ENCODE results near the gene ZNF500. TPM values are rescaled to one million over a fixed set of nuclear protein-coding genes. Genes with fewer than 3 reads are reported as not detected.

The ZNF500 gene
- total RNA-seq, 1 experiment from 2014 or later: 10.4 TPM

GRCh38 chr16:4801962-4802658 is 35.1 kb upstream of the ZNF500 start, which contains the start of gene ROGDI:
Gene ROGDI, minus strand, starts transcription at chr16:4802633. Its CDS starts 62 bp downstream, at chr16:4802571.
- CTCF ChIA-PET: interaction anchor here (0.7 kb wide), 1 partner anchor 156 kb away, joined by 3 read pairs; the partner anchor contains the start of gene SEC14L5
- peaks cover 14% of the 10 kb centered on the region for H3K4me1 ChIP-seq (ENCODE audit: insufficient read depth, low read length)
- H3K27ac ChIP-seq (ENCODE audit: low read length): no peak within 1 kb of the TSS; the same call in 1 of the 2 replicates
- no peaks in the 10 kb centered on the region for H3K9me3 ChIP-seq (ENCODE audit: low read length)
- ATAC-seq: peak; percentile 72
- no peaks in the 10 kb centered on the region for H4K20me1 ChIP-seq (ENCODE audit: low read length)
- DNase-seq: peak; percentile 80
- peaks cover under 1% of the 10 kb centered on the region; the same call in 1 of the 2 replicates for H3K36me3 ChIP-seq (ENCODE audit: low read depth, low read length)
- H3K9ac ChIP-seq (ENCODE audit: low read length): peak within 1 kb of the TSS; percentile 60
- H3K4me3 ChIP-seq (ENCODE audit: low read length): peak within 1 kb of the TSS; percentile 84
- no peaks in the 10 kb centered on the region for H3K9me2 ChIP-seq (replicated peaks; ENCODE audit: low read length)
- no peaks in the 10 kb centered on the region for H3K79me2 ChIP-seq (ENCODE audit: low read length)
- peak within 1 kb of the TSS; percentile 94 for H2AFZ ChIP-seq (ENCODE audit: low read length)
- peak within 1 kb of the TSS; percentile 97 for H3K4me2 ChIP-seq (ENCODE audit: low read length)
- intact Hi-C loops (cut with micrococcal nuclease): loop anchor here (5.0 to 10.0 kb wide), 2 partner anchors 70 to 153 kb away; partner anchors contain the start of genes ANKS3, DNAAF8 and SEC14L5
- TF ChIP-seq EZH2 (IDR thresholded peaks at IDR 0.05; ENCODE audit: low read length, unreplicated experiment) (no peak), CTCF (conservative IDR thresholded peaks at IDR 0.05; ENCODE audit: low read depth, low read length) (no peak), EZH2phosphoT487 (IDR thresholded peaks at IDR 0.05; ENCODE audit: borderline replicate concordance, low read length) (no peak)
- no peaks in the 10 kb centered on the region for H3K27me3 ChIP-seq (ENCODE audit: low read length)
- POLR2A ChIA-PET (ENCODE audit: unreplicated experiment): no interaction called here
- no peaks in the 10 kb centered on the region for H3F3A ChIP-seq (ENCODE audit: low read length, unreplicated experiment)
- BruUV-seq (replicated peaks): no TSS peak

- H3K27ac ChIP-seq (ENCODE audit: low read length): no peak overlapping the region
- CTCF ChIA-PET: interaction anchor here (0.6 to 0.7 kb wide), 2 partner anchors 33 to 157 kb away, joined by 3 read pairs; partner anchors contain the start of gene SEC14L5
These were observed 34.3 kb upstream of the ZNF500 start for GRCh38 chr16:4801051-4801961.

More at GRCh38 chr16:4801051-4801961, 34.3 kb upstream of the ZNF500 start:
- DNase-seq (no peak), ATAC-seq (no peak)
- no peaks in the 10 kb centered on the region for H3K79me2 ChIP-seq (ENCODE audit: low read length)
- no peak for TF ChIP-seq CTCF (conservative IDR thresholded peaks at IDR 0.05; ENCODE audit: low read depth, low read length)
- TF ChIP-seq EZH2phosphoT487 (IDR thresholded peaks at IDR 0.05; ENCODE audit: borderline replicate concordance, low read length): no peak
- no peak for TF ChIP-seq EZH2 (IDR thresholded peaks at IDR 0.05; ENCODE audit: low read length, unreplicated experiment)
- peak overlapping the region; percentile 94 for H2AFZ ChIP-seq (ENCODE audit: low read length)
- H3K9ac ChIP-seq (ENCODE audit: low read length): peak overlapping the region; percentile 60
- no peaks in the 10 kb centered on the region for H3K27me3 ChIP-seq (ENCODE audit: low read length)
- intact Hi-C loops (cut with micrococcal nuclease): loop anchor here (5.0 to 10.0 kb wide), 2 partner anchors 69 to 153 kb away; partner anchors contain the start of genes ANKS3, DNAAF8 and SEC14L5
- H3K4me1 ChIP-seq (ENCODE audit: insufficient read depth, low read length): peaks cover 14% of the 10 kb centered on the region
- POLR2A ChIA-PET (ENCODE audit: unreplicated experiment): no interaction called here
- H3K9me2 ChIP-seq (replicated peaks; ENCODE audit: low read length): no peaks in the 10 kb centered on the region
- H3K4me2 ChIP-seq (ENCODE audit: low read length): peak overlapping the region; percentile 97
- H3K36me3 ChIP-seq (ENCODE audit: low read depth, low read length): no peaks in the 10 kb centered on the region
- H3K4me3 ChIP-seq (ENCODE audit: low read length): peak overlapping the region; percentile 84
- H3K9me3 ChIP-seq (ENCODE audit: low read length): no peaks in the 10 kb centered on the region
- no peaks in the 10 kb centered on the region for H3F3A ChIP-seq (ENCODE audit: low read length, unreplicated experiment)
- BruUV-seq (replicated peaks): no TSS peak
- no peaks in the 10 kb centered on the region for H4K20me1 ChIP-seq (ENCODE audit: low read length)
